Glutamatergic neuron (in vitro differentiated cells): ENCODE measurements around the gene PLEKHM2. TPM values are rescaled to one million over a fixed set of nuclear protein-coding genes. Genes with fewer than 3 reads are reported as not detected.
"Not testable (repeated sequence)": the region's sequence is repeated elsewhere in the genome, so short reads cannot be mapped to it uniquely, and the experiment has no call there.

Experiments used
- DNase-seq: peaks from one replicate; pipeline ENCODE4 v3.0.0; 2022
- H3K27ac Mint-ChIP-seq: one replicate; pipeline ENCODE4 v1.8.0; 2020; ENCODE audit warnings: mild to moderate bottlenecking, mixed read lengths, inconsistent platforms; ENCODE audit not compliant: unreplicated experiment
- H3K27me3 Mint-ChIP-seq: one replicate; pipeline ENCODE4 v1.8.0; 2020; ENCODE audit warnings: mild to moderate bottlenecking, moderate library complexity, mixed read lengths, inconsistent platforms; ENCODE audit not compliant: unreplicated experiment
- H3K36me3 Mint-ChIP-seq: one replicate; pipeline ENCODE4 v1.8.0; 2020; ENCODE audit warnings: mild to moderate bottlenecking, mixed read lengths, inconsistent platforms; ENCODE audit not compliant: unreplicated experiment
- H3K4me1 Mint-ChIP-seq: one replicate; pipeline ENCODE4 v1.8.0; 2020; ENCODE audit warnings: mild to moderate bottlenecking, low read depth, mixed read lengths, inconsistent platforms; ENCODE audit not compliant: unreplicated experiment
- H3K4me3 Mint-ChIP-seq: one replicate; pipeline ENCODE4 v1.8.0; 2020; ENCODE audit warnings: mild to moderate bottlenecking, mixed read lengths, inconsistent platforms; ENCODE audit not compliant: unreplicated experiment
- H3K9me3 Mint-ChIP-seq: one replicate; pipeline ENCODE4 v1.8.0; 2020; ENCODE audit warnings: mild to moderate bottlenecking, moderate library complexity, mixed read lengths, inconsistent platforms; ENCODE audit not compliant: unreplicated experiment
- CTCF ChIP-seq: fragments of 200-600 bp; sonication (generic); IDR thresholded peaks from one replicate; pipeline ENCODE4 v1.5.0; 2021; ENCODE audit not compliant: partially characterized antibody, unreplicated experiment
- total RNA-seq: library from RNA; stranded (reverse); fragmentation: NEBNext Ultra II Directional; extraction: Animal tissue kit (Norgen Biotek cat#: 25700); gene quantifications from one replicate; pipeline ENCODE4 v1.2.1, GENCODE V29; 2021; ENCODE audit not compliant: unreplicated experiment

The PLEKHM2 gene
- total RNA-seq, 1 donor from 2014 or later, result 66.9 TPM

GRCh38 chr1:15691434-15692032 is 7.4 kb downstream of the PLEKHM2 start:
- Mint-ChIP-seq H3K27ac (peak overlapping the region; percentile 44), H3K4me3 (peak overlapping the region; percentile 26)

GRCh38 chr1:15692121-15692682 is 8.1 kb downstream of the PLEKHM2 start:
- no peak for TF ChIP-seq CTCF
- Mint-ChIP-seq H3K27me3 (peaks cover 2% of the 10 kb centered on the region), H3K4me1 (peaks cover 20% of the 10 kb centered on the region), H3K9me3 (peaks cover 2% of the 10 kb centered on the region), H3K27ac (no peak overlapping the region), H3K4me3 (no peak overlapping the region), H3K36me3 (no peaks in the 10 kb centered on the region)
- DNase-seq, result no peak

More at GRCh38 chr1:15691434-15692032, 7.4 kb downstream of the PLEKHM2 start:
- no peaks in the 10 kb centered on the region for H3K36me3 Mint-ChIP-seq
- peaks cover 4% of the 10 kb centered on the region for H3K27me3 Mint-ChIP-seq
- peaks cover 20% of the 10 kb centered on the region for H3K4me1 Mint-ChIP-seq
- no peak for TF ChIP-seq CTCF
- no peak for DNase-seq
- H3K9me3 Mint-ChIP-seq, result peaks cover 2% of the 10 kb centered on the region

GRCh38 chr1:15693371-15693770 is 9.3 kb downstream of the PLEKHM2 start:
- no peaks in the 10 kb centered on the region for H3K36me3 Mint-ChIP-seq
- peaks cover 2% of the 10 kb centered on the region for H3K27me3 Mint-ChIP-seq
- H3K9me3 Mint-ChIP-seq, result peaks cover 2% of the 10 kb centered on the region
- peaks cover 18% of the 10 kb centered on the region for H3K4me1 Mint-ChIP-seq
- no peak for DNase-seq
- H3K4me3 Mint-ChIP-seq, result no peak overlapping the region
- no peak for TF ChIP-seq CTCF
- H3K27ac Mint-ChIP-seq, result peak overlapping the region; percentile 89

- no peak for DNase-seq
- Mint-ChIP-seq H3K36me3 (no peaks in the 10 kb centered on the region), H3K4me1 (peaks cover 14% of the 10 kb centered on the region), H3K9me3 (peaks cover 8% of the 10 kb centered on the region), H3K27ac (no peak overlapping the region), H3K27me3 (peaks cover 3% of the 10 kb centered on the region), H3K4me3 (no peak overlapping the region)
- no peak for TF ChIP-seq CTCF
Observed at GRCh38 chr1:15696956-15697521, 12.9 kb downstream of the PLEKHM2 start.

GRCh38 chr1:15698201-15698600 is 14.1 kb downstream of the PLEKHM2 start:
- no peak for DNase-seq
- Mint-ChIP-seq H3K27ac (no peak overlapping the region), H3K36me3 (no peaks in the 10 kb centered on the region), H3K9me3 (peaks cover 8% of the 10 kb centered on the region), H3K4me1 (peaks cover 14% of the 10 kb centered on the region), H3K27me3 (peaks cover 1% of the 10 kb centered on the region), H3K4me3 (no peak overlapping the region)
- TF ChIP-seq CTCF, result no peak

- H3K27me3 Mint-ChIP-seq, H3K9me3 Mint-ChIP-seq, H3K27ac Mint-ChIP-seq, H3K4me3 Mint-ChIP-seq, H3K36me3 Mint-ChIP-seq, DNase-seq: not testable (repeated sequence)
- peaks cover 19% of the 10 kb centered on the region for H3K4me1 Mint-ChIP-seq
Observed at GRCh38 chr1:15699321-15699720, 15.2 kb downstream of the PLEKHM2 start.
